HG03520 (cell line): Measurements from ENCODE around the gene RREB1.

Experiments used
- ATAC-seq: cut with Tn5 transposase; IDR thresholded peaks from one replicate; pipeline ENCODE4 v1.9.1; 2021; ENCODE audit warnings: mild to moderate bottlenecking, moderate library complexity; ENCODE audit not compliant: unreplicated experiment

Gene RREB1

DNA sequence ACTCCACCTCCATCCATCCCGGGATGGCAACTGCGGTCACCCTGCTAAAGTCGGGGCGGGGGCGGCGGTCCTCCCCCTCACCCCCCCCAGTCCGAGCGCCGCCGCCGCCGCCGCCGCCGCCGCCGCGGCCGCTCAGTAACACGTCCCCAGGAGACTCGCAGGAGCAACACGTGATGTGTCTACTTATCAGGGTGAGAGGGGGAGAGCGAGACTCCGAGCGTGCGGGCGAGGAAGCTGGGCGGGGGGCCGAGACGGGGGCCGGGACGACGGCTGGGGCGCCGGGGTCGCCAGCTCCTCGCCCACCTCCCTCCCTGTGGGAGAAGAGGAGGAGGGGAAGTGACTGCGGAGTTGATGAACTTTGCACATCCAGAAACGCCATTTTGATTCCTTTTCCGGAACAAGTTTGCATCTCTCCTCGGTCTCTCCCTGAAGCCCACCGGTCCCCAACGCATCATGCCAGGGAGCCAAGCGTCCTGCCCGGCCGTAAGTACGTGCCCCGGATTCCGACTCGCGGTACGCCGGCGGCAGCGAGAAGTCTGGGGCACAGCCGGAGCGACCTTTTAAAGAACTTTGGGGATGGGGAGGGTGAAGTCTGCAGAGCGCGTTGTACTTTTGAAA, at the start of gene RREB1:
RREB1 (plus strand) TSS at position 384 of the 618 bp plus-strand sequence. CDS start 73,951 bp downstream, outside the sequence.
- peak; percentile 32 for ATAC-seq

- ATAC-seq, result no peak
These were observed 49.4 kb upstream of the RREB1 start for GRCh38 chr6:7058250-7058923.

DNA sequence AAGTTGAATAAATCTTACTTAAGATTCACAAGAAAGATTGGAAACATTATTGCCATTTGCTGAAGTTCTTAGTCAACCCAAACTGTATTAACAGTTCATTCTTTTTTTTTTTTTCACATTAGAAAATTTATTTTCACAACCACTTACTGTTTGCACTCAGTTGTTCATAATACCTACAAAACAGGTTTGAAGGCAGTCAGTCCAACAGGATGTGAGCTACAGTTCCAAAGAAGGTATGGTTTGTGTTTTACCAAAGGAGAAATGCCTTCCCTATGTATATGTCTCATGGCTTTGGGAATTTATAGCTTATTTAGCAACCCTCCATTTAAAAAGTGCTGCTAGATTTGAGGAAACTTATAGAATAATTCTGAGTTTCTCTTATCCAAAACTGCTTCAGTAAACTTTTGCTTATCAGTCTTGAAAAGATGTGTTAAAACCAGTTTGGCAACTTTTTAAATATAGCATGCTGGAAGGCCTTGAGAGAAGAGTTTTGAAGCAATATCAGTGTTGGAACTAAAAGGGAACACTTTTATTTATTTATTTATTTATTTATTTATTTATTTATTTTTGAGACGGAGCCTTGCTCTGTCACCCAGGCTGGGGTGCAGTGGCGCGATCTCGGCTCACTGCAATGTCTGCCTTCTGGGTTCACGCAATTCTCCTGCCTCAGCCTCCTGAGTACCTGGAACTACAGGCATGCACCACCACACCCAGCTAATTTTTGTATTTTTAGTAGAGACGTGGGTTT, 46.8 kb upstream of the RREB1 start:
- no peak for ATAC-seq

DNA sequence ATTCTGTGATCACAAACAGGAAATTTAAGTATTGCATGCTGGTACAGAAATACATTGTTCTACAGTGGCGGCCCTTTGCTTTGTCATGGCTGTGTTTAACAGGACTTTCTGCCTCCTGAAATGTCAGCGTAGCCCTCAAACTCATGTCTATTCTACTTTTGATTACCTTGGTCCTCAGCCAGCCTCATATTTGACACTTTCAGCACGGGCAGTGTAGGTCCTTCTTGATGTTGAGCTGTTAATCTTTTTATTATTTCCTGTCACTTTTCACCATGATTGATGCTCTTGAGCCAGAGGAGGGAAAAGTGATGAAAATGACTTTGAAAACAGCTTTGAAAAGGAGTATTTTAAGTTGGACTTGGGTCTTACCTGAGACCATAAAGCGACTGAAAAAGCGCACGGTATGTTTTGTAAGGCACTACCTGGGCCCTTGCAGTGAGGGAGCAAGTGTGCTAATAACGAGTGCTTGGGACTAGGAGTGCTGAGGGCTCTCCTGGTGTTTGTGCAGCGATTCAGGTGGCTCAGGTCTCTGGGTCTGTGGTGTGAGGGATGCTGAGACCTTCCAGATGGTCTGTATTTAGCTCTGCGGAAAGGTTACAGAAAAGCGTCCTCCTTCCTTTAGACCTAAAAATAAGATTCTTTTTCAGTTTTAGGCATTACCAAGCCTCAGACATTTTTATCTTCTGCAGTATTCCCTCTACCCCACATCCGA, 45.2 kb upstream of the RREB1 start:
- no peak for ATAC-seq

GRCh38 chr6:7067305-7067704, 40.5 kb upstream of the RREB1 start:
- no peak for ATAC-seq

- ATAC-seq, result no peak
These were observed 36.4 kb upstream of the RREB1 start for GRCh38 chr6:7071405-7071804.

GRCh38 chr6:7073082-7073820, 34.5 kb upstream of the RREB1 start:
- no peak for ATAC-seq

GRCh38 chr6:7073821-7074525, 33.8 kb upstream of the RREB1 start:
- ATAC-seq, result peak; percentile 99

DNA sequence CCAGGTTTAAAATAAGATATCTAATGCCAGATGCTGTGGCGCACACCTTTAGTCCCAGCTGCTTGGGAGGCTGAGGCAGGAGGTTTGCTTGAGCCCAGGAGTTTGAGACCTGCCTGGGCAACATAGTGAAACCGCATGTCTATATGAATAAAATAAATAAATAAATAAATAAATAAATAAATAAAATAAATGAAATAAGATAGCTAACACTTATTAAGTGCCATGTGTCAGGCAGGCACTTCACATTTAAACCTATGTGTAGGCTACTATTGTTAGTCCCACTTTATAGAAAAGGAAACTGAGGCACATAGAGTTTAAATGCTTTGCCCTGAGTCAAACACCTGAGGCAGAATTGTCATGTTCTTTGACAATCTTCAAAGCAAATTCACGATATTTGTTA, 32.9 kb upstream of the RREB1 start:
- ATAC-seq, result no peak

DNA sequence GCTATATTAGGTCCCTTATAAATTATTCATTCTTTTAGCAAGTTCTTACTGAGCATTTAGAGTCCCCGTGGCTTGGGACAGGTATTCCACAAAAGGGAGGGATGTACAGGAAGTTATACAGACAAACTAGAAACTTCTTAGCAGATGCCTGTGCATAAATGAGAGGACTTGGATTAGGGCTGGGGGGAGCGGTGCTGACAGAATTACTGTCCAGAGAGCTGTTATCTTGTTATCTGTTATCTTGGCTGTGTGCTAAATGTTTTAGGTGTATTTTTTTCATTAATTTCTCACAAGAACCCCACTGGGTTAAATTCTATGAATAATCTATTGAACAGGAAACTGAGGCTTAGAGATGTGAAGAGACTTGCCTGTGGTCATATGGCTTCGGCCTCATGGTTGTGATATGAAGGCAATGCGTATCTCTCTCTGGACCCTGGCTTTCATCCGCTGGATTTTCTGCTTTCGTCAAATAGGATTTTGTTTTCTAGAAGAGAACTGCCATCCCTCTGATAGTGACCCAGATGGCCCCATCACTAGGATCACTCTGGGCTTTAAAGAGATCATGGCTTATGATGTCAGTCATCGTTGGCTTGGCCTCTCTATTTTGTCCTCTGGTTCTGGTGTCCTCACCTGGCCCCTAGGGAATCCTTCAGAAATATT, 32.3 kb upstream of the RREB1 start:
- no peak for ATAC-seq

DNA sequence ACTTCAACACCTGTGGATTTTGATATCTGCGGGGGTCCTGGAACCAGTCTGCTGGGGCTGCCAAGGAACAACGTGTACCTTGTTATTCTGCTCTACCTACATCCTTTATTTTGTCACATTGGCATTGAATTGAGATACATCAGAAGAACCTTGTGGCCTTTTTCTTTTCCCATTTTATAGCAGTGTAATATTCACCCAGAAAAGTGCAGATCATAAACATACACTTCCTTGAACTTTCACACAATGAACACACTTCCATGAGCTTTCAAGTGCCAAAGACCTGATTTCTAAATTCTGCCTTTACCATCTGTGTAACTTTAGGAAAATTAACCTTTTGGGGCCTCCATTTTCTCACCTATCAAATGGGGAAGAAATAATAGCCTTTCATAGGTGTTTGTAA, 29.9 kb upstream of the RREB1 start:
- ATAC-seq, result no peak

- ATAC-seq, result no peak
These were observed 28.9 kb upstream of the RREB1 start for GRCh38 chr6:7078856-7079255.

GRCh38 chr6:7080311-7080710, 27.4 kb upstream of the RREB1 start:
- no peak for ATAC-seq

- ATAC-seq, result peak; percentile 41
These were observed 21.9 kb upstream of the RREB1 start for GRCh38 chr6:7085911-7086310.

GRCh38 chr6:7086488-7086887, 21.3 kb upstream of the RREB1 start:
- peak; percentile 47 for ATAC-seq

DNA sequence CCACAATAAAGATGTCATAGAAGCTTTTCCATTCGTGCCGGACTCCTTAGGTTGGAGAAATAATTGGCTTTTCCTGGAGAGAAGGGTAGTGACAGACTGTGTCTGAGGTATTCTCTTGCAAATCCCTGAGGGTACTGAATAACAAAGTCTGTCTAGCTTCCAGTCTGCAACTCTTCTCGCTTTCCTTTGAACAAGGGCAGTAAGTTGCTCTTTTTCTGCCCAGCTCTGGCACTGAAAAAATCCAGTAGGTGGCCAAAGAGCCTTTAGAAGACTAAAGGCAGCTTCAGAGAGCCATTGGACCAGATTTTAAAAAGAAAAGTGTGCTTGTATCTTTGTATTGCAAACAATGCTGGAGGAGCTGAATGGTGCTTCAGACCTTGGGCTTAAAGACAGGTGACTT, 20.7 kb upstream of the RREB1 start:
- ATAC-seq, result peak; percentile 10

GRCh38 chr6:7087491-7087979, 20.2 kb upstream of the RREB1 start:
- ATAC-seq, result peak; percentile 48

DNA sequence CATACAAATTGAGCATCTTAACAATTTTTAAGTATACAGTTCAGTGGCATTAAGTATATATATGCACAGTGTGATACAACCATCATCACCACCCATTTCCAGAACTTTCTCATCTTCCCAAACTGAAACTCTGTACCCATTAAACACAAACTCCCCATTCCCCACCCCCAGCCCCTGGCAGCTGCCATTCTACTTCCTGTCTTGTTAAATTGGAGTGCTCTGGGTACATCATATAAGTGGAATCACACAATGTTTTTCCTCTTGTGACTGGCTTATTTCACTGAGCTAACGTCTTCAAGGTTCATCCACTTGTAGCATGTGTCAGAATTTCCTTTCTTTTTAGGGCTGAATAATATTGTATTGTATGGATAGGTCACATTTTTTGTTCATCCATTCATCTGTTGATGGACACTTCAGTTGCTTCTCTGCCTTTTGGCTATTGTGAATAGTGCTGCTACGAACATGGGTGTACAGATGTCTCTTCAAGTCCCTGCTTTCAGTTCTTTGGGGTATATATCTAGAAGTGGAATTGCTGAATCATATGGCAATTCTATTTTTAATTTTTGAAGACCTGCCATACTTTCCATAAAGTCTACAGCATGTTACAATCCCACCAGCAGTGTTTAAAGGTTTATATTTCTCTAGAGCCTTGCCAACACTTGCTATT, 19.6 kb upstream of the RREB1 start:
- no peak for ATAC-seq

DNA sequence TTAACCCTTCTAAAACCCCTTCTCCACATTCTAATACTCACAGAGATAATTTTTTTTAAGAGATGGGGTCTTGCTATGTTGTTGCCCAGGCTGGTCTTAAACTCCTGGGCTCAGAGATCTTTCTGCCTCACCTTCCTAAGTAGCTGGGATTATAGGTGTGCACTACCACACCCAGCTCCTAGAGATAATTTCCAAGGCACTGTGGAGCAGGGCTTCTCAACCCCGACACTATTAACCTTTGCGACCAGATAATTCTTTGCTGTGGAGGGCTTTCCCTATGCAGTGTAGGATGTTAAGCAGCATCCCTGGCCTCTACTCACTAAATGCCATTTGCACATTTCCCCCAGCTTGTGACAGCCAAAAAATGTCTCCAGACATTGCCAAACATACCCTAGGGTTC, 8.8 kb upstream of the RREB1 start:
- ATAC-seq, result no peak
